Transverse colon (tissue), 4 donors: ENCODE measurements around the gene NDUFV1. TPM values are rescaled to one million over a fixed set of nuclear protein-coding genes. Genes with fewer than 3 reads are reported as not detected.
A peak's percentile ranks its signal among the peaks of the same experiment; 100 is the strongest.

Source experiments
- DNase-seq: peaks from one replicate; pipeline ENCODE4 v3.0.0-alpha.2; 2019
- H3K27ac ChIP-seq, 4 donors: fragments of 200-600 bp; sonication (generic); 2 replicates each; pipeline ENCODE4 v1.5.1; 2016 to 2018; ENCODE audit warnings: inconsistent platforms in 4 of 4
- H3K27me3 ChIP-seq: fragments of 200-600 bp; sonication (generic); 2 replicates; pipeline ENCODE4 v1.5.1; 2017; ENCODE audit warnings: inconsistent platforms
- H3K36me3 ChIP-seq, 4 donors: fragments of 200-600 bp; sonication (generic); 2 replicates each; pipeline ENCODE4 v1.5.1; 2017 to 2019; ENCODE audit warnings: inconsistent platforms in 4 of 4
- H3K4me1 ChIP-seq, 4 donors: fragments of 200-600 bp; sonication (generic); 2 replicates each; pipeline ENCODE4 v1.5.1; 2017 to 2020; ENCODE audit warnings: inconsistent platforms in 4 of 4
- H3K4me3 ChIP-seq, 4 donors: fragments of 200-600 bp; sonication (generic); 1 replicate in 1 of 4; 2 replicates in 3 of 4; pipeline versions ENCODE4 v1.5.1 to v1.6.1; 2017 to 2019; ENCODE audit warnings: inconsistent platforms in 4 of 4
- H3K9me3 ChIP-seq, 2 donors: fragments of 200-600 bp; sonication (generic); 2 replicates each; pipeline ENCODE4 v1.5.1; 2017 to 2019; ENCODE audit warnings: inconsistent platforms in 2 of 2
- CTCF ChIP-seq, 5 experiments: fragments of 200-600 bp in 3 of 5; fragments of 450-650 bp in 2 of 5; sonication (generic) in 3 of 5; IDR thresholded peaks; 1 replicate in 2 of 5; 2 replicates in 3 of 5; pipeline ENCODE4 v1.5.1; 2016 to 2017; ENCODE audit warnings: antibody characterized with exemption in 5 of 5, inconsistent platforms in 3 of 5, mild to moderate bottlenecking in 2 of 5, moderate library complexity in 1 of 5
- EP300 ChIP-seq: sonication (generic); formaldehyde crosslinking; IDR thresholded peaks from one replicate; pipeline ENCODE4 v1.6.1; 2017; ENCODE audit warnings: antibody characterized with exemption, low read depth
- POLR2A ChIP-seq: fragments of 450-650 bp; IDR thresholded peaks from one replicate; pipeline ENCODE4 v1.6.1; 2016; ENCODE audit warnings: antibody characterized with exemption, mild to moderate bottlenecking, moderate library complexity
- POLR2AphosphoS5 ChIP-seq, 3 donors: sonication (generic); formaldehyde crosslinking; IDR thresholded peaks; one replicate each; pipeline ENCODE4 v1.6.1; 2016; ENCODE audit warnings: antibody characterized with exemption in 3 of 3
- WGBS, 2 donors: methylation state at CpG; one replicate each; pipeline ENCODE4 v1.1.5; 2018; ENCODE audit warnings: low coverage in 1 of 2; 5-methylcytosine and 5-hydroxymethylcytosine counted together
- in situ Hi-C, 4 donors: fragments of 200-750 bp; cut with MboI; loops; one replicate each; pipeline versions ENCODE4 v1.15.0 to v1.15.1; 2017; ENCODE audit warnings: low sequenced_read_pairs in 3 of 4, low pct_ligation_motif_present in 1 of 4, low pct_unique_long_range_greater_than_20kb in 1 of 4
- intact Hi-C: fragments of 100-400 bp; cut with DNase I; formaldehyde crosslinking; loops from one replicate; pipeline ENCODE4 v1.15.1; 2023; ENCODE audit warnings: low total_unique reads
- total RNA-seq, 4 donors: library from RNA; depleted of rRNA; stranded (reverse); fragments of >200 nt; gene quantifications; one replicate each; pipeline ENCODE4 v1.1.0, GENCODE V29; 2016

NDUFV1 gene
- total RNA-seq, 4 donors from 2014 or later: 421 to 762 (median 554) TPM

GRCh38 chr11:67638535-67639437, 32.0 kb downstream of the NDUFV1 start:
- H3K4me3 ChIP-seq: no peak overlapping the region
- 86 to 100% methylated on average over 1 to 20 of the region's 24 CpGs for WGBS, 2 donors
- in situ Hi-C loops: no loop called here
- H3K9me3 ChIP-seq: no peaks in the 10 kb centered on the region
- H3K27me3 ChIP-seq: peaks cover 5% of the 10 kb centered on the region
- H3K27ac ChIP-seq: no peak overlapping the region
- no peak for DNase-seq
- H3K36me3 ChIP-seq: no peaks in the 10 kb centered on the region
- intact Hi-C loops: no loop called here
- peaks cover 0 to 11% (median 5%) of the 10 kb centered on the region in 4 donors for H3K4me1 ChIP-seq
- TF ChIP-seq EP300 (no peak), CTCF (IDR thresholded peaks at IDR 0.05) (no peak), POLR2AphosphoS5 (IDR thresholded peaks at IDR 0.05) (no peak), POLR2A (no peak)

GRCh38 chr11:67639438-67639859, 32.7 kb downstream of the NDUFV1 start, which contains the start of gene TBX10:
TBX10 (minus strand) TSS chr11:67639763; CDS start chr11:67639472, 291 bp downstream.
- in situ Hi-C loops: no loop called here
- no peak for DNase-seq

GRCh38 chr11:67640021-67640757, 33.5 kb downstream of the NDUFV1 start:
- no peaks in the 10 kb centered on the region for H3K36me3 ChIP-seq
- no peak overlapping the region for H3K4me3 ChIP-seq
- peak; percentile 78 for DNase-seq
- H3K27me3 ChIP-seq: peaks cover 5% of the 10 kb centered on the region
- peaks cover 0 to 4% (median under 1%) of the 10 kb centered on the region in 4 donors for H3K4me1 ChIP-seq
- peak; percentile 57 to 75 (median 70) for TF ChIP-seq CTCF (IDR thresholded peaks at IDR 0.05)
- no peak for TF ChIP-seq POLR2AphosphoS5 (IDR thresholded peaks at IDR 0.05)
- in situ Hi-C loops: no loop called here
- no peak overlapping the region for H3K27ac ChIP-seq
- no peaks in the 10 kb centered on the region for H3K9me3 ChIP-seq
- intact Hi-C loops: no loop called here
- 41% methylated on average over 23 of the region's 23 CpGs; no CpG with 5 or more reads in 1 of the 2 donors for WGBS, 2 donors

More at GRCh38 chr11:67639438-67639859, 32.7 kb downstream of the NDUFV1 start, which contains the start of gene TBX10:
- H3K36me3 ChIP-seq: no peaks in the 10 kb centered on the region
- intact Hi-C loops: no loop called here
- H3K27me3 ChIP-seq: peaks cover 5% of the 10 kb centered on the region
- TF ChIP-seq POLR2AphosphoS5 (IDR thresholded peaks at IDR 0.05) (no peak), EP300 (no peak), POLR2A (no peak), CTCF (IDR thresholded peaks at IDR 0.05) (no peak)
- no peaks in the 10 kb centered on the region for H3K9me3 ChIP-seq
- 85% methylated on average over 17 of the region's 18 CpGs; no CpG with 5 or more reads in 1 of the 2 donors for WGBS, 2 donors
- no peak within 1 kb of the TSS for H3K4me3 ChIP-seq
- peaks cover 0 to 7% (median 2%) of the 10 kb centered on the region in 4 donors for H3K4me1 ChIP-seq
- no peak within 1 kb of the TSS for H3K27ac ChIP-seq

- intact Hi-C loops: no loop called here
- Histone ChIP-seq H3K36me3 (no peaks in the 10 kb centered on the region), H3K4me1 (peaks cover 0 to 4% (median under 1%) of the 10 kb centered on the region in 4 donors), H3K27ac (no peak overlapping the region), H3K9me3 (no peaks in the 10 kb centered on the region), H3K4me3 (no peak overlapping the region), H3K27me3 (peaks cover 5% of the 10 kb centered on the region)
- 77 to 79% methylated on average over 3 to 12 of the region's 12 CpGs for whole genome bisulfite sequencing, 2 donors
- no peak for TF ChIP-seq POLR2AphosphoS5 (IDR thresholded peaks at IDR 0.05)
- TF ChIP-seq POLR2A: no peak
- TF ChIP-seq EP300: no peak
- no peak for TF ChIP-seq CTCF (IDR thresholded peaks at IDR 0.05)
- DNase-seq: no peak
- in situ Hi-C loops: no loop called here
These were observed 34.1 kb downstream of the NDUFV1 start for GRCh38 chr11:67640758-67641337.
